Heart right ventricle (tissue), 16 donors: ENCODE measurements around the gene PLEKHG5. TPM values are rescaled to one million over a fixed set of nuclear protein-coding genes. Genes with fewer than 3 reads are reported as not detected.

Experiments
- ATAC-seq, 8 donors: fragments of 200-7000 bp; cut with Tn5 transposase; one replicate each; pipeline ENCODE4 v1.9.1; 2020; ENCODE audit warnings: mild to moderate bottlenecking in 8 of 8, moderate library complexity in 8 of 8, moderate number of reproducible peaks in 1 of 8
- DNase-seq, 2 donors: peaks; one replicate each; pipeline ENCODE4 v3.0.0-alpha.2; 2020
- H3K27ac ChIP-seq, 10 donors: fragments of 200-600 bp; sonication (generic) in 2 of 10; one replicate each; pipeline versions ENCODE4 v1.5.0 to v1.8.0; 2020 to 2022; ENCODE audit warnings: mild to moderate bottlenecking in 3 of 10
- H3K27me3 ChIP-seq, 7 donors: fragments of 200-600 bp; one replicate each; pipeline ENCODE4 v1.8.0; 2021 to 2022; ENCODE audit warnings: mild to moderate bottlenecking in 2 of 7
- H3K36me3 ChIP-seq, 9 donors: fragments of 200-600 bp; sonication (generic) in 1 of 9; one replicate each; pipeline versions ENCODE4 v1.5.0 to v1.8.0; 2020 to 2022; ENCODE audit warnings: mild to moderate bottlenecking in 2 of 9
- H3K4me1 ChIP-seq, 9 donors: fragments of 200-600 bp; sonication (generic) in 1 of 9; one replicate each; pipeline versions ENCODE4 v1.5.0 to v1.8.0; 2020 to 2022; ENCODE audit warnings: mild to moderate bottlenecking in 4 of 9
- H3K4me3 ChIP-seq, 10 donors: fragments of 200-600 bp; sonication (generic) in 2 of 10; one replicate each; pipeline versions ENCODE4 v1.5.0 to v1.8.0; 2020 to 2022; ENCODE audit warnings: mild to moderate bottlenecking in 7 of 10, moderate library complexity in 2 of 10
- H3K9me3 ChIP-seq, 11 donors: fragments of 200-600 bp in 10 of 11; sonication (generic) in 2 of 11; one replicate each; pipeline versions ENCODE4 v1.5.0 to v1.8.0; 2013 to 2022; ENCODE audit warnings: mild to moderate bottlenecking in 2 of 11, control low read depth in 1 of 11, moderate library complexity in 1 of 11
- WGBS, 2 donors: extraction: QIAGEN DNeasy Blood & Tissue Kit; methylation state at CpG; one replicate each; pipeline ENCODE4 v1.1.7; 2013; ENCODE audit warnings: inconsistent platforms in 1 of 2; 5-methylcytosine and 5-hydroxymethylcytosine counted together
- intact Hi-C, 10 donors: fragments of 100-400 bp; cut with DNase I; formaldehyde crosslinking; loops; one replicate each; pipeline versions ENCODE4 v1.11.1 to v1.14.2; 2022
- polyA plus RNA-seq, 2 donors: library from polyadenylated mRNA; stranded (reverse); fragments of 200-250 nt; gene quantifications; one replicate each; pipeline ENCODE4 v1.2.3, GENCODE V29; 2013
- total RNA-seq, 10 donors: library from RNA; stranded (reverse); fragmentation: NEBNext Ultra II Directional in 3 of 10; extraction: Animal tissue kit (Norgen Biotek cat#: 25700) in 3 of 10; gene quantifications; one replicate each; pipeline versions ENCODE4 v1.2.1 to v1.2.4, GENCODE V29; 2021 to 2023
- TF ChIP-seq, protein P1 (sequence below), 9 donors: fragments of 200-600 bp; sonication (generic) in 2 of 9; IDR thresholded peaks; one replicate each; pipeline versions ENCODE4 v1.5.0 to v1.8.0; 2021 to 2022; ENCODE audit warnings: antibody characterized with exemption in 9 of 9, mild to moderate bottlenecking in 5 of 9, moderate library complexity in 1 of 9
- donor health status: Arrhythmogenic right ventricular cardiomyopathy.
- donor health status: ischemic (EF 13 %, LVEDD 7.1; RV severe dilation, severe dysfunction).
- donor health status: healthy with polysubstance abuse.
- donor health status: DM: no; HTN: yes; CAD: no.
- donor health status: DM: no; HTN: no; CAD: no.
- donor health status: ischemic (EF 25% LVEDD 6.9; RV normal size, moderate dysfunction).
- donor health status: ischemic (EF 25% LVEDD 5.7; RV mildly dilated, moderate dysfunction).
- donor health status: healthy.
- donor health status: DM: yes; HTN: yes; CAD: no.
- donor health status: Ischemic cardiomyopathy.
- donor health status: ischemic (EF 35%, LVEDD 5.7; RV mildly dilated, moderate dysfunction).
- donor health status: nonischemic (EF 11% LVEDD 7.7; RV severe dilation, severe dysfunction).
- donor health status: DM: yes; HTN: yes; CAD: no.
- donor health status: PGD.
- donor health status: ischemic (EF 29% LVEDD 5.4; RV normal size, mild dysfunction).
- donor health status: nonischemic (EF 23%, LVEDD 6.1; RV moderate dilation, normal function).

The PLEKHG5 gene
- total and polyA plus RNA-seq, 12 donors, result 6.6 to 28.7 (median 15.3) TPM

DNA sequence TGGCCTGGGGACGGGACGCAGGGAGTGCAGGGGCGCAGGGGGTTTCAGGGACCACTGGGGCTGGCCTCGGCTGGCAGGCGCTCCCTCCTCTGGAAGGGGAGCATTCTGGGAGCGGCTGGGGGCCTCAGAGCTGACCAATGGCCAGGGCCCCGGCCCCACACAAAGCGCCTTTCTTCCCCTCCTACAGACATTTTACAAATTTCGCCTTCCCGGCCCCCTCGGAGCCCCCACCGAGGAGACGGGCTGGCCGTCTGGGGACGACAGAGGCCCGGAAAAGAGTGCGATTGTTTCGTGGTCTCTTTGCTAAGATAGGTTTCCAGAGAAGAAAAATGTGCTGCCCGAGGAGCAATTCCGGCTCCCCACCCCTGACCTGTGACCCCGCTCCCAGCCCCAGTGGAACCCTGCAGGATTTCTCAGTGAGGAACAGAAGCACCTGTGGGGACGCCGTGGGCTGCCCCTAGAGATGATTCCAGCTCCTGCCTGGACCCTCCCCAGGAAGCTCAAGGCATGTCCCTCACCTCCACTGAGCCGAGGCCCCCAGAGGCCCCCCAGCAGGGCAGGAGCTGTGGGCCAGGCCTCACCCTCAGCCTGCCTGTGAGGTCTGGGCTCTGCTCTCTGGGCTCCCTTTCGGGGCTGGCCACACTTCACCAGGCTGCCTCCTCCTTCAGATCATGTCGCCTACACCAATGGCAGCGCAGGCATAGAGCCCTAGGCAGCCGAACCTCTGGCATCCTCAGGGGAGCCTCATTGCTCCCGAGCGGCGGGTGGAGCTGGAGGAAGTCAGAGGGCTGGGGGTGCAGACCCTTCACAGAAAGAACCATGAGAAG is 15.0 kb upstream of the PLEKHG5 start:
- Histone ChIP-seq H3K4me3 (no peak overlapping the region), H3K4me1 (peaks cover 14 to 41% (median 18%) of the 10 kb centered on the region in 9 donors), H3K9me3 (no peaks in the 10 kb centered on the region), H3K36me3 (no peaks in the 10 kb centered on the region), H3K27ac (peak overlapping the region in 1 of 10 donors; percentile 22), H3K27me3 (no peaks in the 10 kb centered on the region)
- WGBS, 2 donors, result 80 to 81% methylated on average over 30 to 31 of the region's 31 CpGs
- DNase-seq (no peak), ATAC-seq (no peak)
- intact Hi-C loops, result no loop called here
- TF ChIP-seq, protein P1, sequence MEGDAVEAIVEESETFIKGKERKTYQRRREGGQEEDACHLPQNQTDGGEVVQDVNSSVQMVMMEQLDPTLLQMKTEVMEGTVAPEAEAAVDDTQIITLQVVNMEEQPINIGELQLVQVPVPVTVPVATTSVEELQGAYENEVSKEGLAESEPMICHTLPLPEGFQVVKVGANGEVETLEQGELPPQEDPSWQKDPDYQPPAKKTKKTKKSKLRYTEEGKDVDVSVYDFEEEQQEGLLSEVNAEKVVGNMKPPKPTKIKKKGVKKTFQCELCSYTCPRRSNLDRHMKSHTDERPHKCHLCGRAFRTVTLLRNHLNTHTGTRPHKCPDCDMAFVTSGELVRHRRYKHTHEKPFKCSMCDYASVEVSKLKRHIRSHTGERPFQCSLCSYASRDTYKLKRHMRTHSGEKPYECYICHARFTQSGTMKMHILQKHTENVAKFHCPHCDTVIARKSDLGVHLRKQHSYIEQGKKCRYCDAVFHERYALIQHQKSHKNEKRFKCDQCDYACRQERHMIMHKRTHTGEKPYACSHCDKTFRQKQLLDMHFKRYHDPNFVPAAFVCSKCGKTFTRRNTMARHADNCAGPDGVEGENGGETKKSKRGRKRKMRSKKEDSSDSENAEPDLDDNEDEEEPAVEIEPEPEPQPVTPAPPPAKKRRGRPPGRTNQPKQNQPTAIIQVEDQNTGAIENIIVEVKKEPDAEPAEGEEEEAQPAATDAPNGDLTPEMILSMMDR (IDR thresholded peaks at IDR 0.05), result no peak

DNA sequence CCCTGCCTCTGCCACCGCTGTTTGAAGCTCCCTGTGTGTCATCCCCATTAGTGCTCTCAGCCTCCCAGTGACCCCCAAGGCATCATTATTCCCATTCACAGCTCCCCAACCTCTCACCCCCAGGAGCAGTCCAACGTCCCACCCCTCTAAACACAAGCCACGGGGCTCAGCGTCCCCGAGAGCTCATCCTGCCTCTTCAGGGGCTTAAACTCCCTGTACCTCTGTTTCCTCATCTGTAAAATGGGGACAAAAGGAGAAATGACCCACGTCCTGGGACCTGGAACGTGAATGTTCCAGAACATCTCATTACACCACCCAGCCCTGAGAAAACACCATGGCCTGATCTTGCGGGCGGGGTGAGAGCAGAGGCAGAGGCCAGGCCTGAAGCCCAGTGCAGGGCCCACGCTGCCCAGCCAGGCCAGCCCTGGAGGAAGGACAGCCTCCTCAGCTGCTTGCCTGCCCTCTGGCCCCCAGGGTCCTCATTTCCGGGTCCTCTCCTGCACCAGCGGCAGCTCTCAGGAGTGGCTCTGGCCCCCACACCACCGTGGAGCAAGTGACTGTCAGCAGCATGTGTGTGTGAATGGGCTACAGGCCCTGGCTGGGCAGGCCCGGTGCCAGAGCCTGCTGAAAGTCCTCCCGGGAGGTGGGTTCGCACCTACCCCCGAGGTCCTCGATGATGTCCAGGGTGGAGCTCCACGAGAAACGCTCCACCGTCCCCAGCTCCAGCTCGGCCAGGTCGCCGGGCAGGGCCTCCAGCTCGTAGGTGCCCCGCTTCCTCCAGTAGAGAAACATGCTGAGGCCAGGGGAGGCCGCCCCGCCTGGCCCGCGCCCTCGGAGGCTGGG is 14.1 kb upstream of the PLEKHG5 start:
- intact Hi-C loops, result no loop called here
- no peak for ATAC-seq
- WGBS, 2 donors, result 86 to 88% methylated on average over 31 of the region's 31 CpGs
- no peak overlapping the region for H3K4me3 ChIP-seq
- H3K27me3 ChIP-seq, result no peaks in the 10 kb centered on the region
- H3K36me3 ChIP-seq, result no peaks in the 10 kb centered on the region
- peaks cover 21 to 49% (median 25%) of the 10 kb centered on the region in 9 donors for H3K4me1 ChIP-seq
- no peak for DNase-seq
- no peak overlapping the region for H3K27ac ChIP-seq
- H3K9me3 ChIP-seq, result no peaks in the 10 kb centered on the region
- TF ChIP-seq, protein P1 (IDR thresholded peaks at IDR 0.05), result no peak

DNA sequence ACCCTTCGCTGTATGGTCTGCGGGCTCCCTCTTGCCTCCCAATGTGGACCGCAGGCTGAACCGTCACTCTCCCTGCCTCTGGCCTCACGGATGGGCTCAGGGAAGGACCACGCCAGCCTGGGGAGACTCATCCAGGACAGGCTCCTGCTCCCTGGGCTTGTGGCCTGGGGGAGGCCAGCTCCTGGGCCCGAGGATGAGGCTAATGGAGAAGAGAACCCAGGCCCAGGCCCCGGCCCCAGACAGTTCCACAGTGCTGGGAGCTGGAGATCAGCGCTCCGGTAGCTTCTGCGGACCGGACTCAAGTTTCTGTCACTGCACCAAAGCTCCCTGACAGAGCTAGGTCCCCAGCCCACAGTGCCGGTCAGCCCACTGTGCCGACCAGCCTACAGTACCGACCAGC is 13.4 kb upstream of the PLEKHG5 start:
- H3K36me3 ChIP-seq, result no peaks in the 10 kb centered on the region
- no peak overlapping the region for H3K4me3 ChIP-seq
- H3K4me1 ChIP-seq, result peaks cover 21 to 46% (median 26%) of the 10 kb centered on the region in 9 donors
- H3K27ac ChIP-seq, result no peak overlapping the region
- no peaks in the 10 kb centered on the region for H3K9me3 ChIP-seq
- DNase-seq, result no peak
- no peaks in the 10 kb centered on the region for H3K27me3 ChIP-seq
- intact Hi-C loops, result no loop called here
- ATAC-seq, result no peak
- TF ChIP-seq, protein P1 (IDR thresholded peaks at IDR 0.05), result no peak
- 94 to 95% methylated on average over 15 of the region's 15 CpGs for WGBS, 2 donors

DNA sequence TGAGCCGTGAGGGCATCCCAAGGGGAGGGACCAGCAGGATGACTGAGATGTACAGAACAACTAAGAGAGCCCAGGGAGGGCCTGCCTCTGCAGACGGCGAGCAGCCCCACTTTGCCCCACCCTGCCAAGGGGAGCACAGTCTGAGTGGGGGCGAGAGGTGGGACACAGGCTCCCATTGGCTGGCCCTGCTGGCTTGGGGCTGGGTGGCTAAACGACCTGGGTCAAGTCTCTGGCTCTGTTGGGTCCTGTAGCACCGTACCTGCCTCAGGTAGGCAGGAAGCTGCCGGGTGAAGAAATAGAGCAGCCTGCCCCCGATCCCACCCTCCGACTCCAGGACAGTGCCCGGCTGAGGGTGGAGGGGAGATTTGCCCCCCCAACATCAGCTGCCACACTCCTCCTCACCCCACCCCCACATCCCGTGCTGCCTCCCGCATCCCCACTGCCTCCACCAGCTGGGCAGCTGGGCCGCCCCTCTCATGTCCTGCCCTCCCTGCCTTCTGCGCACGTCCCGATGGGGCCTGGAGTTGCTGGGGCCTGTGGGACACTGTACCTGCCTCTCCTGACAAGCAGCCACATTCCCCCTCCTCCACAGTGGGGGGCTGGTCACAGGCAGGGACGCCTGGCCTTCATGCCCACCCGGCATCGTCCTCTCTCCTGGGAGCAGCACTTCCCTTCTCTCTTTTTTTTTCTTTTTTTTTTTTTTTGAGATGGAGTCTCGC is 12.6 kb upstream of the PLEKHG5 start:
- 84 to 86% methylated on average over 20 of the region's 20 CpGs for WGBS, 2 donors
- Histone ChIP-seq H3K9me3 (no peaks in the 10 kb centered on the region), H3K4me1 (peaks cover 25 to 53% (median 31%) of the 10 kb centered on the region in 9 donors), H3K36me3 (no peaks in the 10 kb centered on the region), H3K27me3 (peaks cover 0 to under 1% (median 0%) of the 10 kb centered on the region in 7 donors), H3K4me3 (no peak overlapping the region), H3K27ac (no peak overlapping the region)
- TF ChIP-seq, protein P1 (IDR thresholded peaks at IDR 0.05), result no peak
- ATAC-seq (no peak), DNase-seq (no peak)
- intact Hi-C loops, result no loop called here
